Mesothelial cell of epicardium (in vitro differentiated cells): ENCODE measurements around the gene SPOCK1. TPM values are rescaled to one million over a fixed set of nuclear protein-coding genes. Genes with fewer than 3 reads are reported as not detected.

Source experiments
- DNase-seq, 2 experiments: peaks; one replicate each; pipeline ENCODE4 v3.0.0; 2021; ENCODE audit warnings: low spot score in 2 of 2; ENCODE audit not compliant: unreplicated experiment in 2 of 2
- H3K27ac Mint-ChIP-seq: 2 replicates; pipeline ENCODE4 v1.8.0; 2021; ENCODE audit warnings: mixed read lengths
- H3K27me3 Mint-ChIP-seq: 2 replicates; pipeline ENCODE4 v1.8.0; 2021; ENCODE audit warnings: low read depth, mixed read lengths
- H3K36me3 Mint-ChIP-seq: 2 replicates; pipeline ENCODE4 v1.8.0; 2021; ENCODE audit warnings: mixed read lengths
- H3K4me1 Mint-ChIP-seq: 2 replicates; pipeline ENCODE4 v1.8.0; 2021; ENCODE audit warnings: mixed read lengths
- H3K4me3 Mint-ChIP-seq: 2 replicates; pipeline ENCODE4 v1.8.0; 2021; ENCODE audit warnings: mild to moderate bottlenecking, moderate library complexity, mixed read lengths
- H3K9me3 Mint-ChIP-seq: 2 replicates; pipeline ENCODE4 v1.8.0; 2021; ENCODE audit warnings: mixed read lengths
- total RNA-seq: library from RNA; stranded (reverse); gene quantifications from 3 replicates; pipeline ENCODE4 v1.2.1, GENCODE V29; 2021
- TF ChIP-seq, protein P1 (sequence below): fragments of 200-600 bp; sonication (generic); IDR thresholded peaks from one replicate; pipeline ENCODE4 v1.5.0; 2021; ENCODE audit warnings: antibody characterized with exemption; ENCODE audit not compliant: unreplicated experiment

Gene SPOCK1
- total RNA-seq, 1 donor from 2014 or later, result 6.6 TPM

- Mint-ChIP-seq H3K27me3 (peaks cover 3% of the 10 kb centered on the region), H3K4me3 (no peak overlapping the region), H3K9me3 (peaks cover 12% of the 10 kb centered on the region)
These were observed 372.3 kb downstream of the SPOCK1 start for GRCh38 chr5:137126829-137127228.

GRCh38 chr5:137122558-137122957 is 376.6 kb downstream of the SPOCK1 start:
- DNase-seq, result no peak
- Mint-ChIP-seq H3K4me1 (no peaks in the 10 kb centered on the region), H3K36me3 (no peaks in the 10 kb centered on the region), H3K4me3 (no peak overlapping the region), H3K27ac (no peak overlapping the region), H3K9me3 (no peaks in the 10 kb centered on the region), H3K27me3 (no peaks in the 10 kb centered on the region)
- TF ChIP-seq, protein P1, sequence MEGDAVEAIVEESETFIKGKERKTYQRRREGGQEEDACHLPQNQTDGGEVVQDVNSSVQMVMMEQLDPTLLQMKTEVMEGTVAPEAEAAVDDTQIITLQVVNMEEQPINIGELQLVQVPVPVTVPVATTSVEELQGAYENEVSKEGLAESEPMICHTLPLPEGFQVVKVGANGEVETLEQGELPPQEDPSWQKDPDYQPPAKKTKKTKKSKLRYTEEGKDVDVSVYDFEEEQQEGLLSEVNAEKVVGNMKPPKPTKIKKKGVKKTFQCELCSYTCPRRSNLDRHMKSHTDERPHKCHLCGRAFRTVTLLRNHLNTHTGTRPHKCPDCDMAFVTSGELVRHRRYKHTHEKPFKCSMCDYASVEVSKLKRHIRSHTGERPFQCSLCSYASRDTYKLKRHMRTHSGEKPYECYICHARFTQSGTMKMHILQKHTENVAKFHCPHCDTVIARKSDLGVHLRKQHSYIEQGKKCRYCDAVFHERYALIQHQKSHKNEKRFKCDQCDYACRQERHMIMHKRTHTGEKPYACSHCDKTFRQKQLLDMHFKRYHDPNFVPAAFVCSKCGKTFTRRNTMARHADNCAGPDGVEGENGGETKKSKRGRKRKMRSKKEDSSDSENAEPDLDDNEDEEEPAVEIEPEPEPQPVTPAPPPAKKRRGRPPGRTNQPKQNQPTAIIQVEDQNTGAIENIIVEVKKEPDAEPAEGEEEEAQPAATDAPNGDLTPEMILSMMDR, result no peak

More at GRCh38 chr5:137126829-137127228, 372.3 kb downstream of the SPOCK1 start:
- H3K36me3 Mint-ChIP-seq, result no peaks in the 10 kb centered on the region
- no peak for DNase-seq
- no peak overlapping the region for H3K27ac Mint-ChIP-seq
- no peaks in the 10 kb centered on the region for H3K4me1 Mint-ChIP-seq
- TF ChIP-seq, protein P1, result no peak

GRCh38 chr5:137122075-137122474 is 377.1 kb downstream of the SPOCK1 start:
- Mint-ChIP-seq H3K4me1 (no peaks in the 10 kb centered on the region), H3K36me3 (no peaks in the 10 kb centered on the region), H3K4me3 (no peak overlapping the region), H3K27ac (no peak overlapping the region), H3K27me3 (no peaks in the 10 kb centered on the region), H3K9me3 (no peaks in the 10 kb centered on the region)
- TF ChIP-seq, protein P1, result no peak
- no peak for DNase-seq

DNA sequence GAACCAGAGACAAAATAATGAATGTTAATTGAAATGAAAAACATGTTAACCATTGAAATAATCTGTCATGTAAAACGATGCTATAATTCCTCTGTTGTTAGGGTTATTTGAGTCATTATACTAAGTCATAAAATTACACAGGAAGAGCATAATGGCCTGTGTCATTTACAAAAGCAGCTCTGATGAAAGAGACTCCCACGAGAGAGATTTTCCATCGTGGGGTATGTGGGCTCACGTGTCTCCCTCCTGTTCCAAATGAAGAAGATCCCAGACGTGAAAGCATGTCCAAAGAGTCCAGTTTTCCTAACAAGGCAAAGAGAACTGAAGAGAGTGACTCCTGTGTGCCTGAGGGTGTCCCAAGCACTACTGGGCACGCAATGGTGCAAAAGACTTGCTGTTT is 379.8 kb downstream of the SPOCK1 start:
- Mint-ChIP-seq H3K4me3 (no peak overlapping the region), H3K36me3 (no peaks in the 10 kb centered on the region)
- no peak for DNase-seq

GRCh38 chr5:137118629-137119028 is 380.5 kb downstream of the SPOCK1 start:
- H3K27ac Mint-ChIP-seq, result no peak overlapping the region
- no peaks in the 10 kb centered on the region for H3K27me3 Mint-ChIP-seq
- TF ChIP-seq, protein P1, result no peak
- H3K36me3 Mint-ChIP-seq, result no peaks in the 10 kb centered on the region
- H3K4me3 Mint-ChIP-seq, result no peak overlapping the region
- peaks cover 9% of the 10 kb centered on the region for H3K4me1 Mint-ChIP-seq
- DNase-seq, result no peak
- no peaks in the 10 kb centered on the region for H3K9me3 Mint-ChIP-seq

More for the DNA sequence above, 379.8 kb downstream of the SPOCK1 start:
- TF ChIP-seq, protein P1, result no peak
- H3K27ac Mint-ChIP-seq, result no peak overlapping the region
- peaks cover 8% of the 10 kb centered on the region for H3K4me1 Mint-ChIP-seq
- H3K27me3 Mint-ChIP-seq, result no peaks in the 10 kb centered on the region
- H3K9me3 Mint-ChIP-seq, result no peaks in the 10 kb centered on the region

GRCh38 chr5:137115152-137115551 is 384.0 kb downstream of the SPOCK1 start:
- peaks cover 15% of the 10 kb centered on the region for H3K4me1 Mint-ChIP-seq
- H3K9me3 Mint-ChIP-seq, result no peaks in the 10 kb centered on the region
- no peak overlapping the region for H3K4me3 Mint-ChIP-seq
- DNase-seq, result no peak
- no peak overlapping the region for H3K27ac Mint-ChIP-seq
- TF ChIP-seq, protein P1, result no peak
- H3K27me3 Mint-ChIP-seq, result peaks cover 2% of the 10 kb centered on the region
- no peaks in the 10 kb centered on the region for H3K36me3 Mint-ChIP-seq
